ENCODE data around the gene PPP4R3A.

PPP4R3A gene

DNA sequence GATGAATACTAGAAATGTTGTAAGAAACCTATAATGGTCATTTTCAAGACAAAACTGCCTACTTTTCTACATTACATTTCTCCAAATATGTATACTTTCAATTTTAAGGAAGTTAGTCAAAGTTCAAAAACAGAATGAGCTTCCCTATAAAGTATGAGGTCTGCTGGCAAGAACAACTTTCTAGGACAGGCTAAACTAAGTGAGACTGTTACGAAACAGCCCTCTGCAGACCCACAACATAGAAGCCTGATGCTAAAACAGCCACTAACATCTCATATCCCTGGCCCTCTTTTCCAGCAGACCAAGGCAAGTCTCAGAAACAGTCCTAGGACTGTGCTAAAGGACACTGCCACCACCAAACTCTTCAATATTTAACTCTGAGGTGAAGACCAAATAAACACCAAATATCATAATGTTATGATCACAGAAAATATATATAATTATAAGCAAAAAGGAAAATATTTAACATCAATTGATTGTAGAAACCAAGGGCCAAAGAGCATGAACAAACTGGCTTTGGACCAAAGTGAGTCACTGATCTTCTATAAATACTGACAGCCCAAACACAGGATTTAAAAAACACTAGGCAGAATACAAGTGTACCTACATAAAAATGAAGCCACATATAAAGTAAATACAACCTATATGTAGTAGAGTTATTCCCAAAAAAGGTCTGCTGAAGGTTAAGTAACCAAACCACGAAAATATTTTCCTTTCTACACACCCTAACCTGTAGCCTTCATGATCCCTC is 27.7 kb downstream of the PPP4R3A start:
- H3K27ac ChIP-seq = no peak overlapping the region

DNA sequence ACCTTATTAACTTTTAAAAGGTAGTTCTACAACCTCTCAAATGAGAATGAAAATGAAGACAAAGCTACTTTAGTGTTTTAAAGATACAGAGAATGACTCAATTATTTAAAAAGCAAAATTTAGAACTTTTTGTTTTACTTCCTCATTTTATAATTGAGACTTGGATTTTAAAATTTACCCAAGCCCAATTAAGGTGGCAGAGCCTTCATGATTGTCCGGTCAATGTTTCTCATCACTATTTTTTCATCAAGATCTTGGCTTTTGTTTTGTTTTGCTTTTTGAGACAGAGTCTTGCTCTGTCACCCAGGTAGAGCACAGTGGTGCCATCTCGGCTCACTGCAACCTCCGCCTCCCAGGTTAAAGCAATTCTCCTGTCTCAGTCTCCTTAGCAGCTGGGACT is 32.7 kb downstream of the PPP4R3A start:
- TF ChIP-seq, protein P1, sequence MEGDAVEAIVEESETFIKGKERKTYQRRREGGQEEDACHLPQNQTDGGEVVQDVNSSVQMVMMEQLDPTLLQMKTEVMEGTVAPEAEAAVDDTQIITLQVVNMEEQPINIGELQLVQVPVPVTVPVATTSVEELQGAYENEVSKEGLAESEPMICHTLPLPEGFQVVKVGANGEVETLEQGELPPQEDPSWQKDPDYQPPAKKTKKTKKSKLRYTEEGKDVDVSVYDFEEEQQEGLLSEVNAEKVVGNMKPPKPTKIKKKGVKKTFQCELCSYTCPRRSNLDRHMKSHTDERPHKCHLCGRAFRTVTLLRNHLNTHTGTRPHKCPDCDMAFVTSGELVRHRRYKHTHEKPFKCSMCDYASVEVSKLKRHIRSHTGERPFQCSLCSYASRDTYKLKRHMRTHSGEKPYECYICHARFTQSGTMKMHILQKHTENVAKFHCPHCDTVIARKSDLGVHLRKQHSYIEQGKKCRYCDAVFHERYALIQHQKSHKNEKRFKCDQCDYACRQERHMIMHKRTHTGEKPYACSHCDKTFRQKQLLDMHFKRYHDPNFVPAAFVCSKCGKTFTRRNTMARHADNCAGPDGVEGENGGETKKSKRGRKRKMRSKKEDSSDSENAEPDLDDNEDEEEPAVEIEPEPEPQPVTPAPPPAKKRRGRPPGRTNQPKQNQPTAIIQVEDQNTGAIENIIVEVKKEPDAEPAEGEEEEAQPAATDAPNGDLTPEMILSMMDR (IDR thresholded peaks at IDR 0.05) = no peak
- no peak for TF ChIP-seq ZFX (IDR thresholded peaks at IDR 0.05; ENCODE audit: borderline replicate concordance)
- no peak overlapping the region for H3K27ac ChIP-seq

More for the DNA sequence above, 27.7 kb downstream of the PPP4R3A start:
- no peak for TF ChIP-seq ZFX (IDR thresholded peaks at IDR 0.05; ENCODE audit: borderline replicate concordance)
- TF ChIP-seq, protein P1 (IDR thresholded peaks at IDR 0.05) = no peak

DNA sequence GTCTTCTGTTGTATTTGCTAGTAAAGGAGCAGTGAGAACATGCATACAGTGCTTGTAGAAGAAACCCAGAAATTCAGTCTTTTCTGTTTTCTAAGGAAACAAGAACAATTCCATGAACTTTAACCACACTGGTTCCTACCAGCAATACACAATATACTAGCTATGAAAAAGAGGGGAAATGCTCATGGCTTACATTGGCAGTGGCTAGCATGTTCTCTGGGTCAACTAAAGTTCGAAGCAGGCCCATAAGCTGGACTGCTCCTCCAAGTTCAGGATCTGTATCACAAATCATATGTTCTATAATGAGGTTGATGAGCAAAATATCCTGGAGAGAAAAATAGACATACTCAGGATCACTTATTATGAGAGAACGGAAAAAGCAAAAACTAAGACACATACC is 37.1 kb downstream of the PPP4R3A start:
- TF ChIP-seq, protein P1 (IDR thresholded peaks at IDR 0.05) = no peak
- no peak for TF ChIP-seq ZFX (IDR thresholded peaks at IDR 0.05; ENCODE audit: borderline replicate concordance)

DNA sequence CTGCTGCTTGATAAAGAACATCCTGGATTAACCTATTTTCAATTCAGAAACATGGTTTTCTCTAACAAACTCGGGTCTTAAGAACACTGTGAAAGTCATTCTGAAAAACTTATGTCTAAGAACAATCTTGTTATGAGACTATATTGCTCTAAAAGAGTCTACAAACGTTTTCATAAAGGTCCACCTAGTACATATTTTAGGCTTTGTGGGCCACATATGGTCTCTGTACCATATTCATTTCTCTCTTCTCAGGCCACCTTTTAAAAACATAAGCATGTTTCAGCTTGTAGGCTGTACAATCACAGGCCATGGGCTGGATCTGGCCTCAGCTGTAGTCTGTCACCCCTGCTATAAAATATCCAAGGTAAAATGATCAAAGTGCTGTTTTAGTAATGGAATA is 39.9 kb downstream of the PPP4R3A start:
- no peak overlapping the region for H3K27ac ChIP-seq
- TF ChIP-seq, protein P1 (IDR thresholded peaks at IDR 0.05) = no peak
- no peak for TF ChIP-seq ZFX (IDR thresholded peaks at IDR 0.05; ENCODE audit: borderline replicate concordance)

More for the DNA sequence above, 37.1 kb downstream of the PPP4R3A start:
- H3K27ac ChIP-seq = no peak overlapping the region

DNA sequence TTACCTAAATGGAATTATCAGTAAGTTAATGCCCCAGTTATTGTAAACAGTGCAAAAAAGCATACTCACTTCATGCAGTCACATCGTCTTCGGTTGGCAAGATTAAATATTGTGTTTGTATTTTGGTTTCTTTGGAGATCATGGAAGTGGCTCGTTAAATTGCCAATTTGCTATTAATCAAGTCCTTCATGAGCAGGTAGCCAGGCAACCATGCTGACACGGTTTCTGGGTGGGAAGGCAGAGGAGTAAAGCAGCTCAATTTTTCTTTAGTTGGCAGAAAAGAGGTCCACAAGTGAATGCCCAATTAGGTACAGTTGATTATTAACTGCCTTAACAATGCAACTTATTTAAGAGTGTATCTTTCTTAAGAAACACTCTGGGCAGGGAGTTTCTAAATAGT is 43.9 kb downstream of the PPP4R3A start:
- TF ChIP-seq, protein P1 (IDR thresholded peaks at IDR 0.05) = no peak
- no peak for TF ChIP-seq ZFX (IDR thresholded peaks at IDR 0.05; ENCODE audit: borderline replicate concordance)
- no peak overlapping the region for H3K27ac ChIP-seq

DNA sequence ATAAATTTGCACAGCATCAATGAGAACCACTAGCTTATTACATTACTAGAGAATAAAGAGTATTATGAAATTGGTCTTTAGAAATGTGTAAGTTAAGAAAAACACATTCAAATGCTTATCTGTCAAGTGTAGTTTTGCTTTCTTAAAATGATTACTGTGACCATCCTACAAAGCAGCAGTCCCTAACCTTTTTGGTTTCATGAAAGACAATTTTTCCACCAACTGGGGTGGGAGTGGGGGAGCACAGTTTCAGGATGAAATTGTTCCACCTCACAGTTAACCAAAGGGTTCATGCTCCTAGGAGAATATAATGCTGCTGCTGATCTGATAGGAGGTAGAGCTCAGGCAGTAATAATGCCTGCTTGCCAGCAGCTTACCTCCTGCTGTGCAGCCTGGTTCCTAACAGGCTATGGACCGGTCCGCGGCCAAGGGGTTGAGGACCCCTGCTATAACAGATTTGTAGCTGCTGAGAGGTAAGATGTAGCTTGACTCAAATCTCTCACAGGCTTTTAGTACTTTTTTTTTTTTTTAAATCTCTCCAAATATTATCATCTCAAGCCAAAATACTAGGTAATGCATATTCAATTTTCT is 45.4 kb downstream of the PPP4R3A start:
- H3K27ac ChIP-seq = no peak overlapping the region
- TF ChIP-seq, protein P1 (IDR thresholded peaks at IDR 0.05) = no peak
- TF ChIP-seq ZFX (IDR thresholded peaks at IDR 0.05; ENCODE audit: borderline replicate concordance) = no peak

DNA sequence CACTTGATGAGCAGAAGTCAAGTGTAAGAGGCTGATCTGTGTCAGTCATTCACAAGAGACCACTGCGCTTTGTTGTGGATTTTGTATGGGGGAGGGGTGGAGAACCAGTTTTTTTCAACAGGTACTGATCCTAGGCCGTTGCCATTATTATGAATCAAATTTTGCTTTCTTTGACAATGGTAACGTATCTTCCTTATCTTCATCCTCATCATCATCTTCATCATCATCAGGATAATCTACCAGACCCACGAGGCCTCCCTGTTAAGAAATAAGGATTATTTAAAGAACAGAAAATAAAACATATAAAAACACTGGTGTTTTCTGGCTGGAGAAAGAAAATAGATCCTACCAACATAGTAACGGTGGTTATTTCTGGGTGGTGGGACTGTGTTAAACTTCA is 51.5 kb downstream of the PPP4R3A start:
- H3K27ac ChIP-seq = no peak overlapping the region
- no peak for TF ChIP-seq ZFX (IDR thresholded peaks at IDR 0.05; ENCODE audit: borderline replicate concordance)
- TF ChIP-seq, protein P1 (IDR thresholded peaks at IDR 0.05) = no peak

All from 22Rv1 (cell line).